B cell (primary cell): Measurements from ENCODE around the gene C6orf15.

Experiments
- CTCF ChIP-seq: fragments of 200-600 bp; IDR thresholded peaks from one replicate; pipeline ENCODE4 v1.8.0; 2022; ENCODE audit warnings: antibody characterized with exemption, mild to moderate bottlenecking
- EZH2 ChIP-seq: IDR thresholded peaks from 2 replicates; pipeline ENCODE4 v1.6.1; 2012; ENCODE audit warnings: borderline replicate concordance, low read depth, mild to moderate bottlenecking, moderate library complexity, low read length; ENCODE audit not compliant: insufficient read depth, poor library complexity, severe bottlenecking

GRCh38 chr6:31092238-31092637 lies 20.1 kb downstream of the C6orf15 start:
- TF ChIP-seq EZH2, result no peak
- TF ChIP-seq CTCF, result no peak
